Measurements from ENCODE around the gene PLA2G4E.

The PLA2G4E gene

GRCh38 chr15:41992151-41992802 is 28.6 kb downstream of the PLA2G4E start:
- no peak for DNase-seq

- DNase-seq = no peak
Observed at GRCh38 chr15:41990691-41991090, 30.2 kb downstream of the PLA2G4E start.

GRCh38 chr15:41990243-41990605 is 30.6 kb downstream of the PLA2G4E start:
- no peak for DNase-seq

- DNase-seq = peak; percentile 91
Observed at GRCh38 chr15:41989573-41990242, 31.1 kb downstream of the PLA2G4E start.

- DNase-seq = no peak
Observed at GRCh38 chr15:41988896-41989572, 31.8 kb downstream of the PLA2G4E start.

GRCh38 chr15:41987925-41988275 is 32.9 kb downstream of the PLA2G4E start:
- no peak for DNase-seq

GRCh38 chr15:41987246-41987924 is 33.5 kb downstream of the PLA2G4E start:
- no peak for DNase-seq

- DNase-seq = no peak
Observed at GRCh38 chr15:41985236-41986160, 35.3 kb downstream of the PLA2G4E start.

GRCh38 chr15:41984622-41985021 is 36.2 kb downstream of the PLA2G4E start:
- no peak for DNase-seq

- DNase-seq = no peak
Observed at GRCh38 chr15:41983621-41984571, 36.9 kb downstream of the PLA2G4E start.

GRCh38 chr15:41983221-41983620 is 37.6 kb downstream of the PLA2G4E start:
- no peak for DNase-seq

- DNase-seq = no peak
Observed at GRCh38 chr15:41982133-41982930, 38.5 kb downstream of the PLA2G4E start.

GRCh38 chr15:41981371-41982132 is 39.3 kb downstream of the PLA2G4E start:
- no peak for DNase-seq

GRCh38 chr15:41980654-41981323 is 40.1 kb downstream of the PLA2G4E start:
- DNase-seq = no peak

- DNase-seq = no peak
Observed at GRCh38 chr15:41979493-41980266, 41.2 kb downstream of the PLA2G4E start.

- DNase-seq = no peak
Observed at GRCh38 chr15:41978534-41978933, 42.3 kb downstream of the PLA2G4E start.

GRCh38 chr15:41977757-41978383 is 43.0 kb downstream of the PLA2G4E start:
- no peak for DNase-seq

- DNase-seq = no peak
Observed at GRCh38 chr15:41975669-41976068, 45.2 kb downstream of the PLA2G4E start.

Measured in stimulated activated CD4-positive, alpha-beta T cell treated with anti-CD3 and anti-CD28 coated beads, Interleukin-15, amount 100 ng/mL, for 24 hours (primary cell).